ENCODE measurements around the gene ZBTB2.
"Not testable (repeated sequence)": the region's sequence is repeated elsewhere in the genome, so short reads cannot be mapped to it uniquely, and the experiment has no call there.

DNA sequence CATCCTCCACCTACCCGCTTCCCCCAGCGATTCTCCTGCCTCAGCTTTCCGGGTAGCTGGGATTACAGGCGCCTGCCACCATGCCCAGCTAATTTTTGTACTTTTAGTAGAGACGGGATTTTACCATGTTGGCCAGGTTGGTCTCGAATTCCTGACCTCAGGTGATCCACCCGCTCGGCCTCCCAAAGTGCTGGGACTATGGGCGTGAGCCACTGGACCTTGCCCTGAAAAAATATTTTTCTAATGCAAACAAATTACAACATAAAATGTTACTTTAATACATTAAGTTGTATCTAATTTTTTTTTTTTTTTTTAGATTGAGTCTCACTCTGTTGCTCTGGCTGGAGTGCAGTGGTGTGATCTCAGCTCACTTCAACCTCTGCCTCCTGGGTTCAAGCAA, 8.7 kb downstream of the ZBTB2 start:
- TF ChIP-seq POLR2A (IDR thresholded peaks at IDR 0.05; ENCODE audit: extremely low read depth, insufficient read length); CTCF (IDR thresholded peaks at IDR 0.05; ENCODE audit: low read depth, low read length): not testable (repeated sequence)
